ENCODE results near the gene ARFGAP1. TPM values are rescaled to one million over a fixed set of nuclear protein-coding genes. Genes with fewer than 3 reads are reported as not detected.

The ARFGAP1 gene
- total and polyA plus RNA-seq, 2 experiments from 2014 or later, result 41.5 to 95.5 TPM

DNA sequence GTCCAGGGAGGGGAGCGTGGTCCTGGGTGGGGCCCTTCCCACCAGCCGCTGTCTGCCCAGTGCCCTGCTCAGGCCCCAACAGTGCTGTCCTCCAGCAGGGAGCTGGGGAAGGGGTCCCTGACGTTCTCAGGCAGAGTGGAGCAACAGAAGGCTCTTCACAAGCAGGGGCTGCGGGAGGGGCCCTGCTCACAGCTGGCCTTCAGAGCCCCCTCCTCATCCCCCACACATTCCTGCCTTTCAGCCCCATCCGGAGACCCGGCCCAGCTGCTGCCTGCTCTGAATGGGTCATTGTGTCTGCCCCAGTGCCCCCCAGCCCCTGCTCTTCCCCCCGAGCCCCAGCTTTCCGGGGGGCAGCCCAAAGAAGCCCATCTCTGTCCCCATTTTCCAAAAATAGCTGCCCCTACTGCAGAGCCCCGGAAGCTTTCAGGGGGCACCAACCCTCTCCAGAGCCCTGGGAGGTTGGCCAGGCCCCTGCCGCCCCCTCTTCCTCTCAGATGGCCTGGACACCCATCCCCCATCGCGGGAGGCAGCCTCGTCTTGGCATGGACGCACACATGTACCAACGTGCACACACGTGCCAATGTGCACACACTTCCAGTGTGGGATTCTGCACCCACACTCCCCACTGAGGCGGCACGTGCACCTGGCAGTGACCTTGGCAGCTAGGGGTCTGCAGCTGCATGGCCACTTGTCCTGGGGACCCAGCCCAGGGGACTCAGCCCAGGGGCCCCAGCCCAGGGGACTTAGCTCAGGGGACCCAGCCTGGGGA, 24.1 kb downstream of the ARFGAP1 start:
- no peak; the same call in 2 of the 3 replicates for ATAC-seq
- H3K4me1 Mint-ChIP-seq, result peaks cover 16% of the 10 kb centered on the region
- no peak for DNase-seq (ENCODE audit: low spot score)
- Histone ChIP-seq H3K4me1 (ENCODE audit: insufficient read depth) (peaks cover 16% of the 10 kb centered on the region), H3K27ac (ENCODE audit: low read depth) (no peak overlapping the region), H3F3A (replicated peaks; ENCODE audit: low read depth) (no peaks in the 10 kb centered on the region), H2AFZ (no peak overlapping the region), H3K4me3 (no peak overlapping the region), H3K79me2 (replicated peaks; ENCODE audit: insufficient read depth) (no peaks in the 10 kb centered on the region), H3K36me3 (ENCODE audit: insufficient read depth) (no peaks in the 10 kb centered on the region), H3K27me3 (ENCODE audit: insufficient read depth) (no peaks in the 10 kb centered on the region), H3K9me2 (ENCODE audit: insufficient read depth) (no peaks in the 10 kb centered on the region), H3K4me2 (peak overlapping the region; percentile 62; the same call in 1 of the 2 replicates), H4K20me1 (replicated peaks; ENCODE audit: insufficient read depth) (no peaks in the 10 kb centered on the region)
- TF ChIP-seq CTCF (conservative IDR thresholded peaks at IDR 0.05; ENCODE audit: low read depth in 2 of 2) (no peak), JUNB (IDR thresholded peaks at IDR 0.05; ENCODE audit: unreplicated experiment) (no peak), NANOG (IDR thresholded peaks at IDR 0.05; ENCODE audit: borderline replicate concordance) (no peak), POLR2AphosphoS5 (IDR thresholded peaks at IDR 0.05; ENCODE audit: low read depth) (no peak), REST (IDR thresholded peaks at IDR 0.05; ENCODE audit: unreplicated experiment) (no peak), STAT1 (IDR thresholded peaks at IDR 0.05; ENCODE audit: unreplicated experiment) (no peak), ZNF462 (CRISPR knock-in tag; IDR thresholded peaks at IDR 0.05) (no peak), ZNF331 (CRISPR knock-in tag; IDR thresholded peaks at IDR 0.05; ENCODE audit: low read depth) (no peak), ZNF114 (CRISPR knock-in tag; IDR thresholded peaks at IDR 0.05) (no peak), CREB1 (CRISPR knock-in tag; IDR thresholded peaks at IDR 0.05; ENCODE audit: low read depth) (no peak), EZH2phosphoT487 (IDR thresholded peaks at IDR 0.05; ENCODE audit: unreplicated experiment) (no peak), EZH2 (IDR thresholded peaks at IDR 0.05; ENCODE audit: low read depth, unreplicated experiment) (no peak)
- TF ChIP-seq, protein P1, sequence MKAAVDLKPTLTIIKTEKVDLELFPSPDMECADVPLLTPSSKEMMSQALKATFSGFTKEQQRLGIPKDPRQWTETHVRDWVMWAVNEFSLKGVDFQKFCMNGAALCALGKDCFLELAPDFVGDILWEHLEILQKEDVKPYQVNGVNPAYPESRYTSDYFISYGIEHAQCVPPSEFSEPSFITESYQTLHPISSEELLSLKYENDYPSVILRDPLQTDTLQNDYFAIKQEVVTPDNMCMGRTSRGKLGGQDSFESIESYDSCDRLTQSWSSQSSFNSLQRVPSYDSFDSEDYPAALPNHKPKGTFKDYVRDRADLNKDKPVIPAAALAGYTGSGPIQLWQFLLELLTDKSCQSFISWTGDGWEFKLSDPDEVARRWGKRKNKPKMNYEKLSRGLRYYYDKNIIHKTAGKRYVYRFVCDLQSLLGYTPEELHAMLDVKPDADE (IDR thresholded peaks at IDR 0.05), result no peak
- no peaks in the 10 kb centered on the region for H3K36me3 Mint-ChIP-seq (ENCODE audit: low read depth)
- H3K4me3 Mint-ChIP-seq, result no peak overlapping the region
- no peaks in the 10 kb centered on the region for H3K9me3 Mint-ChIP-seq
- peaks cover 23% of the 10 kb centered on the region for H3K27me3 Mint-ChIP-seq (ENCODE audit: insufficient read depth, low read depth, poor library complexity)
- no peak overlapping the region for H3K27ac Mint-ChIP-seq
